ENCODE results near the gene MAPK6.
"Not testable (repeated sequence)": the region's sequence is repeated elsewhere in the genome, so short reads cannot be mapped to it uniquely, and the experiment has no call there.

MAPK6 gene

GRCh38 chr15:51973775-51974174 is 45.2 kb upstream of the MAPK6 start:
- in situ Hi-C loops (cut with HindIII; ENCODE audit: low sequenced_read_pairs): no loop called here
- TF ChIP-seq CTCF (IDR thresholded peaks at IDR 0.05; ENCODE audit: low read depth, low read length, missing control alignments): no peak
- DNase-seq (ENCODE audit: low read depth): no peak
- no peak overlapping the region for H3K4me3 ChIP-seq (ENCODE audit: low read depth, low read length)

GRCh38 chr15:51982013-51982769 is 36.8 kb upstream of the MAPK6 start:
- DNase-seq (ENCODE audit: low read depth): peak; percentile 54
- TF ChIP-seq CTCF (IDR thresholded peaks at IDR 0.05; ENCODE audit: low read depth, low read length, missing control alignments): peak; percentile 27
- no peak overlapping the region for H3K4me3 ChIP-seq (ENCODE audit: low read depth, low read length)
- in situ Hi-C loops (cut with HindIII; ENCODE audit: low sequenced_read_pairs): no loop called here

- H3K4me3 ChIP-seq (ENCODE audit: low read depth, low read length): no peak overlapping the region
- no peak for TF ChIP-seq CTCF (IDR thresholded peaks at IDR 0.05; ENCODE audit: low read depth, low read length, missing control alignments)
- DNase-seq (ENCODE audit: low read depth): no peak
- in situ Hi-C loops (cut with HindIII; ENCODE audit: low sequenced_read_pairs): no loop called here
Observed at GRCh38 chr15:51982770-51983103, 36.3 kb upstream of the MAPK6 start.

GRCh38 chr15:51991141-51991540 is 27.9 kb upstream of the MAPK6 start:
- in situ Hi-C loops (cut with HindIII; ENCODE audit: low sequenced_read_pairs): no loop called here
- DNase-seq (ENCODE audit: low read depth): no peak
- no peak overlapping the region for H3K4me3 ChIP-seq (ENCODE audit: low read depth, low read length)
- no peak for TF ChIP-seq CTCF (IDR thresholded peaks at IDR 0.05; ENCODE audit: low read depth, low read length, missing control alignments)

GRCh38 chr15:51992953-51993352 is 26.1 kb upstream of the MAPK6 start:
- in situ Hi-C loops (cut with HindIII; ENCODE audit: low sequenced_read_pairs): no loop called here

GRCh38 chr15:52002351-52002750 is 16.7 kb upstream of the MAPK6 start:
- in situ Hi-C loops (cut with HindIII; ENCODE audit: low sequenced_read_pairs): no loop called here
- no peak overlapping the region for H3K4me3 ChIP-seq (ENCODE audit: low read depth, low read length)
- no peak for DNase-seq (ENCODE audit: low read depth)
- TF ChIP-seq CTCF (IDR thresholded peaks at IDR 0.05; ENCODE audit: low read depth, low read length, missing control alignments): no peak

More at GRCh38 chr15:51992953-51993352, 26.1 kb upstream of the MAPK6 start:
- DNase-seq (ENCODE audit: low read depth): no peak
- H3K4me3 ChIP-seq (ENCODE audit: low read depth, low read length): no peak overlapping the region
- TF ChIP-seq CTCF (IDR thresholded peaks at IDR 0.05; ENCODE audit: low read depth, low read length, missing control alignments): no peak

GRCh38 chr15:52003089-52003488 is 15.9 kb upstream of the MAPK6 start:
- DNase-seq (ENCODE audit: low read depth); in situ Hi-C loops (cut with HindIII; ENCODE audit: low sequenced_read_pairs); H3K4me3 ChIP-seq (ENCODE audit: low read depth, low read length): not testable (repeated sequence)

All from astrocyte of the cerebellum (primary cell).